GM23338 (cell line): ENCODE results near the gene MUC7.

Source experiments
- CREB1 ChIP-seq: fragments of 250-450 bp; sonication (Bioruptor Pico); IDR thresholded peaks from 2 replicates; pipeline ENCODE4 v1.5.0; 2020; ENCODE audit warnings: low read depth, mild to moderate bottlenecking, moderate library complexity
- CTCF ChIP-seq, 2 experiments: fragments of 200-600 bp in 1 of 2; sonication (generic) in 1 of 2; conservative IDR thresholded peaks; 2 replicates each; pipeline versions ENCODE4 v1.5.1 to v1.6.1; 2016 to 2017; ENCODE audit warnings: antibody characterized with exemption in 2 of 2, low read depth in 2 of 2, mild to moderate bottlenecking in 2 of 2, moderate library complexity in 1 of 2
- ETS1 ChIP-seq: IDR thresholded peaks from 2 replicates; pipeline ENCODE4 v1.6.1; 2016; ENCODE audit warnings: antibody characterized with exemption
- EZH2 ChIP-seq: fragments of 200-600 bp; sonication (generic); IDR thresholded peaks from one replicate; pipeline ENCODE4 v1.8.0; 2017; ENCODE audit warnings: antibody characterized with exemption, mild to moderate bottlenecking, low read depth; ENCODE audit not compliant: unreplicated experiment
- EZH2phosphoT487 ChIP-seq: fragments of 200-600 bp; sonication (generic); IDR thresholded peaks from one replicate; pipeline ENCODE4 v1.8.1; 2018; ENCODE audit warnings: antibody characterized with exemption; ENCODE audit not compliant: unreplicated experiment
- JUNB ChIP-seq: IDR thresholded peaks from one replicate; pipeline ENCODE4 v1.6.1; 2016; ENCODE audit warnings: antibody characterized with exemption; ENCODE audit not compliant: unreplicated experiment
- NANOG ChIP-seq: IDR thresholded peaks from 2 replicates; pipeline ENCODE4 v1.6.1; 2016; ENCODE audit warnings: antibody characterized with exemption, borderline replicate concordance
- POLR2AphosphoS5 ChIP-seq: IDR thresholded peaks from 2 replicates; pipeline ENCODE4 v1.6.1; 2016; ENCODE audit warnings: antibody characterized with exemption, low read depth
- REST ChIP-seq: IDR thresholded peaks from one replicate; pipeline ENCODE4 v1.6.1; 2018; ENCODE audit warnings: antibody characterized with exemption; ENCODE audit not compliant: unreplicated experiment
- ZNF114 ChIP-seq: fragments of 250-450 bp; sonication (Bioruptor Pico); IDR thresholded peaks from 2 replicates; pipeline ENCODE4 v1.5.0; 2020; ENCODE audit warnings: mild to moderate bottlenecking, moderate library complexity
- ZNF331 ChIP-seq: fragments of 250-450 bp; sonication (Bioruptor Pico); IDR thresholded peaks from 2 replicates; pipeline ENCODE4 v1.5.0; 2020; ENCODE audit warnings: low read depth, mild to moderate bottlenecking, moderate library complexity
- ZNF462 ChIP-seq: fragments of 250-450 bp; sonication (Bioruptor Pico); IDR thresholded peaks from 2 replicates; pipeline ENCODE4 v1.5.0; 2020; ENCODE audit warnings: mild to moderate bottlenecking, moderate library complexity

GRCh38 chr4:70515367-70516250 lies 43.6 kb downstream of the MUC7 start:
- TF ChIP-seq REST (no peak), CTCF (conservative IDR thresholded peaks at IDR 0.05; ENCODE audit: low read depth in 2 of 2) (no peak), JUNB (no peak), EZH2 (no peak), EZH2phosphoT487 (no peak), POLR2AphosphoS5 (no peak), ETS1 (no peak), ZNF462 (no peak), ZNF114 (CRISPR knock-in tag) (no peak), CREB1 (CRISPR knock-in tag) (no peak), NANOG (no peak), ZNF331 (no peak)
